HEK293 (cell line): Measurements from ENCODE around the gene EFHC1.

Experiments used
- CTCF ChIA-PET: fragments of 350-600 bp; formaldehyde crosslinking; extraction: SDS; loops from one replicate; lab custom pipeline; 2021; ENCODE audit warnings: antibody characterized with exemption; lab: Yijun Ruan, JAX
- POLR2A ChIA-PET: fragments of 300-600 bp; formaldehyde crosslinking; extraction: SDS; loops from one replicate; lab custom pipeline; 2020; ENCODE audit warnings: antibody characterized with exemption, inconsistent platforms; lab: Yijun Ruan, JAX
- H3K27ac ChIP-seq: fragments of 200-500 bp; sonication (Bioruptor generic); 2 replicates; pipeline ENCODE4 v1.5.1; 2014; ENCODE audit warnings: low read depth, low read length, control low read depth, inconsistent platforms; ENCODE audit errors: extremely low read depth
- H3K36me3 ChIP-seq, 2 experiments: fragments of 200-500 bp in 1 of 2; sonication (Bioruptor generic) in 1 of 2; 1 replicate in 1 of 2; 2 replicates in 1 of 2; pipeline ENCODE4 v1.5.1; 2014 to 2017; ENCODE audit warnings: inconsistent platforms in 2 of 2, low read length in 2 of 2; ENCODE audit not compliant: control insufficient read depth in 2 of 2, insufficient read depth in 1 of 2
- H3K4me1 ChIP-seq: fragments of 200-500 bp; sonication (Bioruptor generic); 2 replicates; pipeline ENCODE4 v1.5.1; 2014; ENCODE audit warnings: mild to moderate bottlenecking, low read length, inconsistent platforms; ENCODE audit not compliant: control insufficient read depth, insufficient read depth
- H3K4me3 ChIP-seq: 2 replicates; pipeline ENCODE4 v1.5.1; 2011; ENCODE audit warnings: low read depth, mild to moderate bottlenecking, control low read depth, low read length, moderate library complexity
- H3K9me3 ChIP-seq: fragments of 200-500 bp; sonication (Bioruptor generic); 2 replicates; pipeline ENCODE4 v1.5.1; 2014; ENCODE audit warnings: low read depth, low read length, inconsistent platforms; ENCODE audit not compliant: control insufficient read depth, insufficient read depth
- KLF7 ChIP-seq: fragments of 450-650 bp; formaldehyde crosslinking; IDR thresholded peaks from 2 replicates; pipeline ENCODE4 v1.5.1; 2016; ENCODE audit warnings: missing biosample characterization, missing genetic modification characterization, borderline replicate concordance
- SP2 ChIP-seq: fragments of 450-650 bp; formaldehyde crosslinking; IDR thresholded peaks from 2 replicates; pipeline ENCODE4 v1.5.1; 2016; ENCODE audit warnings: missing biosample characterization, missing genetic modification characterization
- ZBTB8A ChIP-seq: fragments of 450-650 bp; formaldehyde crosslinking; IDR thresholded peaks from 2 replicates; pipeline ENCODE4 v1.5.1; 2016; ENCODE audit warnings: missing biosample characterization, missing genetic modification characterization
- ZFHX2 ChIP-seq: fragments of 450-650 bp; formaldehyde crosslinking; conservative IDR thresholded peaks from 2 replicates; pipeline ENCODE4 v1.5.1; 2016; ENCODE audit warnings: missing biosample characterization, missing genetic modification characterization
- ZNF16 ChIP-seq: fragments of 450-650 bp; formaldehyde crosslinking; IDR thresholded peaks from 2 replicates; pipeline ENCODE4 v1.5.1; 2016; ENCODE audit warnings: low read depth, missing biosample characterization, missing genetic modification characterization
- ZNF169 ChIP-seq: fragments of 450-650 bp; formaldehyde crosslinking; IDR thresholded peaks from 2 replicates; pipeline ENCODE4 v1.5.1; 2016; ENCODE audit warnings: missing biosample characterization, missing genetic modification characterization
- ZNF341 ChIP-seq: fragments of 450-650 bp; formaldehyde crosslinking; IDR thresholded peaks from 2 replicates; pipeline ENCODE4; 2016; ENCODE audit warnings: low read depth, missing biosample characterization, missing genetic modification characterization
- ZNF354C ChIP-seq: fragments of 450-650 bp; formaldehyde crosslinking; IDR thresholded peaks from 2 replicates; pipeline ENCODE4 v1.5.1; 2016; ENCODE audit warnings: missing biosample characterization, missing genetic modification characterization, low read depth, borderline replicate concordance
- ZNF416 ChIP-seq: fragments of 450-650 bp; formaldehyde crosslinking; IDR thresholded peaks from 2 replicates; pipeline ENCODE4 v1.5.1; 2016; ENCODE audit warnings: missing biosample characterization, missing genetic modification characterization
- ZNF426 ChIP-seq: fragments of 450-650 bp; formaldehyde crosslinking; IDR thresholded peaks from 2 replicates; pipeline ENCODE4 v1.5.1; 2017; ENCODE audit warnings: missing biosample characterization, missing genetic modification characterization, mild to moderate bottlenecking, inconsistent platforms, moderate library complexity
- ZNF473 ChIP-seq: fragments of 450-650 bp; formaldehyde crosslinking; IDR thresholded peaks from 2 replicates; pipeline ENCODE4 v1.5.1; 2017; ENCODE audit warnings: missing biosample characterization, missing genetic modification characterization
- ZNF610 ChIP-seq: fragments of 450-650 bp; formaldehyde crosslinking; IDR thresholded peaks from 2 replicates; pipeline ENCODE4 v1.5.1; 2016; ENCODE audit warnings: missing biosample characterization, missing genetic modification characterization, borderline replicate concordance
- ZNF626 ChIP-seq: fragments of 450-650 bp; sonication (Bioruptor Pico); formaldehyde crosslinking; IDR thresholded peaks from 2 replicates; pipeline ENCODE4 v1.5.1; 2018; ENCODE audit warnings: missing biosample characterization, missing genetic modification characterization, inconsistent platforms
- TF ChIP-seq, protein P1 (sequence below): fragments of 450-650 bp; formaldehyde crosslinking; optimal IDR thresholded peaks from 2 replicates; pipeline ENCODE3; 2016; ENCODE audit warnings: missing biosample characterization, mild to moderate bottlenecking, missing genetic modification characterization
- TF ChIP-seq, protein P2 (sequence below): fragments of 450-650 bp; formaldehyde crosslinking; IDR thresholded peaks from 2 replicates; pipeline ENCODE4 v1.5.1; 2016; ENCODE audit warnings: missing biosample characterization, missing genetic modification characterization, borderline replicate concordance
- TF ChIP-seq, protein P3 (sequence below): fragments of 450-650 bp; formaldehyde crosslinking; conservative IDR thresholded peaks from 2 replicates; pipeline ENCODE4 v1.5.1; 2016; ENCODE audit warnings: low read depth, missing biosample characterization, missing genetic modification characterization

Gene EFHC1

DNA sequence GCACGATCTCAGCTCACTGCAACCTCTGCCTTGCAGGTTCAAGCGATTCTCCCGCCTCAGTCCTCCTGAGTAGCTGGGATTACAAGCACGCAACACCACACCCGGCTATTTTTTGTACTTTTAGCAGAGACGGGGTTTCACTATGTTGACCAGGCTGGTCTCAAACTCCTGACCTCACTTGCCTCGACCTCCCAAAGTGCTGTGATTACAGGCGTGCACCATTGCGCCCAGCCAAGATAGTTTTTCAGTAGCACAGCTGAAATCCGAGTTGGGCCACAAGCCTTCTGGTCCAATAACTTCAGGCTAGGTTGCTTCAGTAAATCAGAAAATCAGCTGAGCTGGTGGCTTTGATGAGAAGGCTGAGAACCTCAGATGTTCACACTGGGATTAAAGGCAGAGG, 91.0 kb downstream of the EFHC1 start:
- H3K36me3 ChIP-seq, result peaks cover 0 to 35% of the 10 kb centered on the region in 2 experiments; a peak in 1 of 3 replicates
- CTCF ChIA-PET, result interaction anchor here (0.9 to 1.7 kb wide), 2 partner anchors 65 to 87 kb away, joined by 3 to 5 read pairs; no protein-coding TSS in a partner anchor

DNA sequence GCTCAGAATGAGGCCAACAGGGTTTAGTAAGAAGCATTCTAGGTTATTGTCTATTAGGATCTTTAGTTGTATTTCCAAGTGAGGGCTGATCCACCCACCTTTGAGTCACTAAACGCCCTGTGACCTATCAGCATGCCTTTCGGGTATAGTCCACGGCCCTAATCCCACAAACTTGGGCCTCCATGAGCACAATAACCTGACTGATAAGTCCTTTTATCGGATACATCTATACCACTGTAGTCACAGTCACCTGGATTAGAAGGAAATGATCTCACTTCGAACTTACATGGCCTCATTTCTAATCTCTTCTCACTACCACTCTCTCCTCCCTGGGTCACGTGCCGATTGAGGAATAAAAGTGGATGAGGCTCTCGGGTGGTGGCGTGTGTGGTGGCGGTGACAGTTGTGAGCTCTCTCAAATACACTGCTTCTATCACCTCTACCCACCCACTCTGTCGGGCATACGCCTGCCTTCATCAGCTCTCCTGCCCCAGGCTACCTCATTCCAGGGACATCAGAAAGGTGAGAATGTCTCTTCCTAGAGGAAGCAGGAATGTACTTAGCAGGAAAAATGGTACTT, 91.5 kb downstream of the EFHC1 start:
- peaks cover 0 to 30% of the 10 kb centered on the region in 2 experiments; a peak in 1 of 3 replicates for H3K36me3 ChIP-seq
- POLR2A ChIA-PET, result interaction anchor here (0.6 kb wide), 1 partner anchor 9 kb away, joined by 3 read pairs; no protein-coding TSS in a partner anchor
- H3K4me3 ChIP-seq, result no peak overlapping the region
- no peaks in the 10 kb centered on the region for H3K4me1 ChIP-seq
- no peaks in the 10 kb centered on the region for H3K9me3 ChIP-seq
- TF ChIP-seq ZBTB8A (tag by site-specific recombination), result no peak
- TF ChIP-seq ZFHX2, result 0 out of 2 replicates have a peak, but pooled peaks have one; percentile 7
- CTCF ChIA-PET, result interaction anchor here (0.6 to 1.7 kb wide), 3 partner anchors 12 to 86 kb away, joined by 3 to 5 read pairs (median 3); no protein-coding TSS in a partner anchor
- H3K27ac ChIP-seq, result no peak overlapping the region

More for the DNA sequence above, 91.0 kb downstream of the EFHC1 start:
- Histone ChIP-seq H3K9me3 (no peaks in the 10 kb centered on the region), H3K4me1 (no peaks in the 10 kb centered on the region), H3K4me3 (no peak overlapping the region), H3K27ac (no peak overlapping the region)
- TF ChIP-seq, protein P1, sequence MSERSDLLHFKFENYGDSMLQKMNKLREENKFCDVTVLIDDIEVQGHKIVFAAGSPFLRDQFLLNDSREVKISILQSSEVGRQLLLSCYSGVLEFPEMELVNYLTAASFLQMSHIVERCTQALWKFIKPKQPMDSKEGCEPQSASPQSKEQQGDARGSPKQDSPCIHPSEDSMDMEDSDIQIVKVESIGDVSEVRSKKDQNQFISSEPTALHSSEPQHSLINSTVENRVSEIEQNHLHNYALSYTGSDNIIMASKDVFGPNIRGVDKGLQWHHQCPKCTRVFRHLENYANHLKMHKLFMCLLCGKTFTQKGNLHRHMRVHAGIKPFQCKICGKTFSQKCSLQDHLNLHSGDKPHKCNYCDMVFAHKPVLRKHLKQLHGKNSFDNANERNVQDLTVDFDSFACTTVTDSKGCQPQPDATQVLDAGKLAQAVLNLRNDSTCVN (tag by site-specific recombination), result no peak
- TF ChIP-seq ZNF416 (tag by site-specific recombination) (no peak), ZNF626 (tag by site-specific recombination) (no peak), KLF7 (tag by site-specific recombination) (no peak), SP2 (tag by site-specific recombination) (no peak), ZNF169 (tag by site-specific recombination) (no peak), ZNF473 (no peak), ZNF16 (tag by site-specific recombination) (no peak), ZNF341 (tag by site-specific recombination) (no peak), ZNF426 (tag by site-specific recombination) (no peak), ZBTB8A (tag by site-specific recombination) (no peak), ZNF610 (tag by site-specific recombination) (no peak), ZNF354C (tag by site-specific recombination) (no peak)
- TF ChIP-seq, protein P2, sequence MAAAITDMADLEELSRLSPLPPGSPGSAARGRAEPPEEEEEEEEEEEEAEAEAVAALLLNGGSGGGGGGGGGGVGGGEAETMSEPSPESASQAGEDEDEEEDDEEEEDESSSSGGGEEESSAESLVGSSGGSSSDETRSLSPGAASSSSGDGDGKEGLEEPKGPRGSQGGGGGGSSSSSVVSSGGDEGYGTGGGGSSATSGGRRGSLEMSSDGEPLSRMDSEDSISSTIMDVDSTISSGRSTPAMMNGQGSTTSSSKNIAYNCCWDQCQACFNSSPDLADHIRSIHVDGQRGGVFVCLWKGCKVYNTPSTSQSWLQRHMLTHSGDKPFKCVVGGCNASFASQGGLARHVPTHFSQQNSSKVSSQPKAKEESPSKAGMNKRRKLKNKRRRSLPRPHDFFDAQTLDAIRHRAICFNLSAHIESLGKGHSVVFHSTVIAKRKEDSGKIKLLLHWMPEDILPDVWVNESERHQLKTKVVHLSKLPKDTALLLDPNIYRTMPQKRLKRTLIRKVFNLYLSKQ, result no peak
- TF ChIP-seq, protein P3, sequence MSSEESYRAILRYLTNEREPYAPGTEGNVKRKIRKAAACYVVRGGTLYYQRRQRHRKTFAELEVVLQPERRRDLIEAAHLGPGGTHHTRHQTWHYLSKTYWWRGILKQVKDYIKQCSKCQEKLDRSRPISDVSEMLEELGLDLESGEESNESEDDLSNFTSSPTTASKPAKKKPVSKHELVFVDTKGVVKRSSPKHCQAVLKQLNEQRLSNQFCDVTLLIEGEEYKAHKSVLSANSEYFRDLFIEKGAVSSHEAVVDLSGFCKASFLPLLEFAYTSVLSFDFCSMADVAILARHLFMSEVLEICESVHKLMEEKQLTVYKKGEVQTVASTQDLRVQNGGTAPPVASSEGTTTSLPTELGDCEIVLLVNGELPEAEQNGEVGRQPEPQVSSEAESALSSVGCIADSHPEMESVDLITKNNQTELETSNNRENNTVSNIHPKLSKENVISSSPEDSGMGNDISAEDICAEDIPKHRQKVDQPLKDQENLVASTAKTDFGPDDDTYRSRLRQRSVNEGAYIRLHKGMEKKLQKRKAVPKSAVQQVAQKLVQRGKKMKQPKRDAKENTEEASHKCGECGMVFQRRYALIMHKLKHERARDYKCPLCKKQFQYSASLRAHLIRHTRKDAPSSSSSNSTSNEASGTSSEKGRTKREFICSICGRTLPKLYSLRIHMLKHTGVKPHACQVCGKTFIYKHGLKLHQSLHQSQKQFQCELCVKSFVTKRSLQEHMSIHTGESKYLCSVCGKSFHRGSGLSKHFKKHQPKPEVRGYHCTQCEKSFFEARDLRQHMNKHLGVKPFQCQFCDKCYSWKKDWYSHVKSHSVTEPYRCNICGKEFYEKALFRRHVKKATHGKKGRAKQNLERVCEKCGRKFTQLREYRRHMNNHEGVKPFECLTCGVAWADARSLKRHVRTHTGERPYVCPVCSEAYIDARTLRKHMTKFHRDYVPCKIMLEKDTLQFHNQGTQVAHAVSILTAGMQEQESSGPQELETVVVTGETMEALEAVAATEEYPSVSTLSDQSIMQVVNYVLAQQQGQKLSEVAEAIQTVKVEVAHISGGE, result no peak
- POLR2A ChIA-PET, result interaction anchor here (0.6 kb wide), 1 partner anchor 8 kb away, joined by 3 read pairs; no protein-coding TSS in a partner anchor
